GM20000 (cell line): Measurements from ENCODE around the gene ZNF462.

Experiments used
- DNase-seq: peaks from one replicate; pipeline ENCODE4 v3.0.0; 2012; ENCODE audit warnings: low spot score
- CTCF ChIP-seq: IDR thresholded peaks from 2 replicates; pipeline ENCODE4 v1.5.1; 2012; ENCODE audit warnings: mild to moderate bottlenecking, control low read depth; ENCODE audit errors: extremely low read depth, missing control alignments

Gene ZNF462

GRCh38 chr9:107029146-107029545, 166.2 kb downstream of the ZNF462 start:
- TF ChIP-seq CTCF: no peak
- no peak for DNase-seq

DNA sequence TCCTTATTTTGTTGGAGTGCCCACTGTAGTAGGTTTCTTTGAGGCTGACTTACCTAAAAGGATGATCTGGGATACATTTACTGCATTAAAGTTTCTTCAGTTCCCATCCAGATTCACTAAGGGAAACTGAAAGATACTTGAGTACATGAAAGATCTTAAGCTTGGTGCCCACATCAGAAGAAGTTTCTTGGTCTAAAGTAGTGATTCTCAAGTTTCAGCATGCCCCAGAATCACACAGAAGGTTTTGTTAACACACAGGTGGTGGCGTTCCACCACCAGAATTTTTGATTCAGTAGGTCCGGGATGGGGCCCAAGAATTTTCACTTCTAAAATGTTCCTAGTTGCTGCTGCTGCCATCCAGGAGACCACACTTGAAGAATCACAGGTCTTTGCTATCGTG, 171.0 kb downstream of the ZNF462 start:
- no peak for DNase-seq
- TF ChIP-seq CTCF: no peak

- DNase-seq: no peak
- TF ChIP-seq CTCF: no peak
Measured at GRCh38 chr9:107034831-107035230, 171.9 kb downstream of the ZNF462 start.

DNA sequence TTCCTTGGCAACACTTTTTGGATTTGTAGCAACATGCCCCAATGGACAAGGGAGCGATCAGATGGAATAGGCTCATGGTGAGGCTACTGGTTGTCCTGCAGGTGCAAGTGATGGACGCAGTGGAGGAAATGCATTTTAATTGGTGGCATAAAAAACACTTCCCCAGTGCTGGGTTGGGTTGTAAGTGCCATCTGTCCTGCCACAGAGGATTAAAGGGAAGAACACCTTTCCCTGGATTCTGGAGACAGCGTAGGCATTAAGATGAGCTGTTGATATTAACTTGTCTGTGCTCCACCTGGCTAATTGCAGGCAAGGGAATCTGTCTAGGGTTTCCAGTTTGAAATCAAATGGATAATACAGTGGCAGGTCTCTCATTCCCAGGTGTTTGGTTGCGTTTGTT, 173.4 kb downstream of the ZNF462 start:
- TF ChIP-seq CTCF: no peak
- DNase-seq: no peak

- no peak for DNase-seq
- no peak for TF ChIP-seq CTCF
Measured at GRCh38 chr9:107039542-107039941, 176.6 kb downstream of the ZNF462 start.

DNA sequence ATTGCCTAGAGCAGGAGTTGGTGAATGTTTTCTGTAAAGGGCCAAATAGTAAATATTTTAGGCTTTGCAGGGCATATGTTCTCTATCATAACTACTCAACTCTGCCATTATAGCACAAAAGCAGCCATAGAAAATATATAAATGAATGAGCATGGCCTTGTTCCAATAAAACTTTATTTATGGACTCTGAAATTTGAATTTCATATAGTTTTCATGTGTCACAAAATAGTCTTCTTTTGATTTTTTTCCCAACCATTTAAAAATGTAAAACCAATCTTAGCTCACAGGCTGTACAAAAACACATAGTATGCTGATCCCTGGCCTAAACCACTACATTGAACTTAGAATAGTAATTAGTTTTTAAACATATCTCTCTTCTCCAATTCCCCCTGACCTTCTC, 179.6 kb downstream of the ZNF462 start:
- no peak for DNase-seq
- no peak for TF ChIP-seq CTCF

- TF ChIP-seq CTCF: no peak
- DNase-seq: no peak
Measured at GRCh38 chr9:107043886-107044285, 180.9 kb downstream of the ZNF462 start.
